SKM-1 (cell line): ENCODE data around the gene RER1.

Experiments used
- DNase-seq: peaks from one replicate; lab custom pipeline; 2025; ENCODE audit not compliant: unreplicated experiment; lab: John Stamatoyannopoulos, UW

The RER1 gene, protein sequence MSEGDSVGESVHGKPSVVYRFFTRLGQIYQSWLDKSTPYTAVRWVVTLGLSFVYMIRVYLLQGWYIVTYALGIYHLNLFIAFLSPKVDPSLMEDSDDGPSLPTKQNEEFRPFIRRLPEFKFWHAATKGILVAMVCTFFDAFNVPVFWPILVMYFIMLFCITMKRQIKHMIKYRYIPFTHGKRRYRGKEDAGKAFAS

GRCh38 chr1:2391041-2391930, at the start of gene RER1, which contains the start of gene MORN1:
RER1 (plus strand) TSS chr1:2391841; CDS start chr1:2395791, 3,950 bp downstream.
MORN1 (minus strand) TSS chr1:2391554; CDS start chr1:2391533, 21 bp downstream.
- DNase-seq = peak; percentile 96

DNA sequence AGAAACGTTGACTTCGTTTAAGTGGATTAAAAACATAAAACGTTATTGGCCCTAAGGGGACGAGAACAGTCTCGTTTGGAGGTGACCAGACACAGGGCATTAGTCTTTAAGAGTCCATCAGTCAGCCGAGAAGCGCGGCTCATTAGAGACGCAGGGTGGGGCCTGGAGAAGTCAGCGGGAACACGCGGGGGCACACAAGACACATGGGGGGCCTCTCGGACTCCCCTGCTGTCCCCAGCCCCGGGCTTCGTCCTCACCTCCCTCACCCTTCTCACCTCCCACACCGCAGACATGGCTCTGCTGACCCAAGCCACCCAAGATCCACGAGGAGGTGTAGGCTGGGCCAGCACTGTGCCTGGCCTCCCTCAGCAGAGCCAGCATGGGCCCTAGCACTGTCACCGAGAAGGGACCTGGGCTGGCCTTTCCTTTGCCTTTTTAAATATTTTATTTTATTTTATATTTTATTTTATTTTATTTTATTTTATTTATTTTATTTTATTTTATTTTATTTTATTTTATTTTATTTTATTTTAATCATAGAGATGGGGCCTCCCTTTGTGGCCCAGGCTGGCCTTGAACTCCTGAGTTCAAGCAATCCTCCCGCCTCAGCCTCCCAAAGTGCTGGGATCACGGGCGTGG, 49.1 kb upstream of the RER1 start:
- no peak for DNase-seq

- no peak for DNase-seq
Observed at GRCh38 chr1:2343023-2343935, 48.4 kb upstream of the RER1 start.

DNA sequence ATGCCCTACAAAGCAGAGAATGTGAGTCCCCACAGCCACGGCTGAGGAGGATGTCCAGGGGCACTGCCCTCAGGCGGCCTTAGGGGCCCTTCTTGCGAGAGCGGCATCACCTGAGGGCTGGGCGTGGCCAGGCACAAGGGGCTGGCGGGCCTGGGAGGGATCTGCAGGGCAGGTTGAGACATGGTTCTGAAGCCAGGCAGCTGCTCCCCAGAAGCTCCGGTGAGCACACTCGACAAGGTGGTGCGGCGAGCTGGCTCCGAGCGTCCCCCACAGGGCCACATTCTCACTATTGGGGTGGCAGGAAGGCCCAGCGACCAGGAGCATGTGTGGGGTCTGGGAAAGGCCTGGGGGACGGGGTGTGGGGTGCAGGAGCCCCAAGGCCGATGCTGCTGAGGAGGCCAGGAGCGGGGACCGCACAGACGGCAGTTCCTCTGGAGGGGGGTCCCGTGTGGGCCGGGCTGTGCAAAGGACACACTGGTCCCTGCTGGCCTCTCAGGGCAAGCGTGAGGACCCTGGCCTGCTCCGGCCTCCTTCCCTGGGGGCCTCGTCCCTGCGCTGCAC, 47.4 kb upstream of the RER1 start:
- DNase-seq = no peak

DNA sequence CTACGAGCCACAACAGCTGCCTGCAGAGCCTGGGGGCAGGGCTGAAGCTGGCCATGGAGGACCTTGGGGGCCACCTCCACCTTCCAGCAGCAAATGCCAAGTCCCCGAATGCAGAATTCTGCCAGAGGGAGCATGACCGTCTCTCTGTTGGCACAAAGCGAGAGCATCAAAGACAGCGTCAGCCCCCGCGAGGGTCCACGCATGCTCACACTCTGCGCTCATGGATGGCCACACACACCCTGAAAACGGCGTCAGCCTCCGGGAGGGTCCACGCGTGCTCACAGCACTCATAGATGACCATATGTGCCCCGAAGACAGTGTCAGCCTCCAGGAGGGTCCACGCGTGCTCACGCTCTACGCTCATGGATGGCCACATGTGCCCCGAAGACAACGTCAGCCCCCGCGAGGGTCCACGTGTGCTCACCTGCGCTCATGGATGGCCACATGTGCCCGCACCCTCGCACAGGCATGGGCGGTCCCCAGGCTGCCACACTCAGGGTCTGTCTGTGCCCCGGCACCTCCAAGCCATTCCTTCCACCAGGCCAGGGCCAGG, 46.8 kb upstream of the RER1 start:
- DNase-seq = no peak

GRCh38 chr1:2345297-2346075, 46.2 kb upstream of the RER1 start:
- DNase-seq = no peak

DNA sequence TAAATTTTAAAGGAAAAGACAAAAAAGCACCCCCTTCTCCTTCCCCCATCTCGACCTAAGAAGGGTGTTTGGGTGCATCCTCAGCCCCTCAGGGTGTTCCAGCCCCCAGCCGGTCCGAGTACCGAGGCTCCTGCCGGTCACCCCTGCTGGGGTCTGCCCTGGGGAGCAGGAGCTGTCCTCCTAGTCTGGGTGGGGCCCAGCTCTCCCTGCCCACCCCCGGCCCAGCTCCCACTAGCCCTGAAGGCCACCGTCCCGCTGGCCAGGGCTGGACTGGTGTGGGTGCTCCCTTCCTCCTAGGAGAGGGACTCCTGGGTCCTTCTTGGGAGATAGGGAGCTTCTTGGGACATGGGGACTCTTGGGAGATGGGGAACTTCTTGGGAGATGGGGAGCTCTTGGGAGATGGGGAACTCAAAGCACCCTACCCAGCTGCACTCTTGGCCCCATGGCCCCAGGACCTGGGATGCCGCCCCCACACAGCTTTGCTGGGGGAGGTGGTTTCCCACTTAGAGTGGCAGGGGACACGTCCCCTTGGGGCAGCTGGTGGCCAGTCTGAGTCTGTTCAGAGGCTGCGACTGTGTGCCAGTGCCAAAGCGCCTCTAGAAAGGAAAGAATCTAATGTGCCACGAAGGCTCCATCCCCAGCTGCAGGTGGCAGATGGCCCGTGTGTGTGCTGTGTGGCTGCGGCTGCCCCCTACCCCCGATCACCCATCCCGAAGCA, 44.8 kb upstream of the RER1 start:
- no peak for DNase-seq

GRCh38 chr1:2347409-2347785, 44.2 kb upstream of the RER1 start:
- no peak for DNase-seq

DNA sequence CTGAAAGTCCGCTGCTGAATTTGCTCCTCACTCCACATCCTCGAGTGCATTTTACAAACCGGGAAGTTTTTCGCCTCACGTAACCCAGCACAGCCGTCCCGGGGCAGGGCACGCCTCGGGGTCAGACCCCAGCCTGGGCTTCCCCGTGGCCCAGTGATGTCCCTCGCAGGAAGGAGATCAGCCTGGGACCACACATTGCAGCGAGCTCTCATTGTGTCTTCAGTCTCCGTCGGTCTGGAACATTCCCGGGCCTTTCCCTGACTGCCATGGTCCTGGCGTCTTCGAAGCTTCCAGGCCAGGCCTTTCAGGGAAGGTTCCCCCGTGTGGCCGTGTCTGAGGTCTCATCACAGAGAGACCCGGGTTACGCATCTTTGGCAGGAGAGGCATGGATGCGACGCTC, 43.7 kb upstream of the RER1 start:
- no peak for DNase-seq

- DNase-seq = no peak
Observed at GRCh38 chr1:2348346-2349325, 43.0 kb upstream of the RER1 start.

- no peak for DNase-seq
Observed at GRCh38 chr1:2349806-2350205, 41.8 kb upstream of the RER1 start.

- no peak for DNase-seq
Observed at GRCh38 chr1:2350501-2350900, 41.1 kb upstream of the RER1 start.

GRCh38 chr1:2350911-2351655, 40.6 kb upstream of the RER1 start:
- DNase-seq = no peak

DNA sequence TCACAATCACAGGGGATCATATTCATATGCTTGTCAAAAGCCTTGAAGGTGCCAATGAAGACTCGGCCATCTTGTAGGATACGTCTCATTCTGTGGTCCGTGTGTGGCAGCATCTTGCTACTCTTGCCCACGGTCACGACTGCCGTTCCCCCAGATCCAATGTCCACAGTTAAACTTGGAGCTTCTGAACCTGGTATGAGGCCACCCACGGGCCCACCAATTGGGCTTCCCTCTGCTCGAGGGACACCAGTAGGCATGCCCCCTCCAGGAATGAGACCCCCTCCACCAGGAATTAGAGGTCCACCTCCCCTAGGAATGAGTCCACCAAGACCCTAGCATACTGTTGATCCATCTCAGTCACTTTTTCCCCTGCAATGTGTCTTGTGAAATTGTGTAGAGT, 39.9 kb upstream of the RER1 start:
- no peak for DNase-seq

DNA sequence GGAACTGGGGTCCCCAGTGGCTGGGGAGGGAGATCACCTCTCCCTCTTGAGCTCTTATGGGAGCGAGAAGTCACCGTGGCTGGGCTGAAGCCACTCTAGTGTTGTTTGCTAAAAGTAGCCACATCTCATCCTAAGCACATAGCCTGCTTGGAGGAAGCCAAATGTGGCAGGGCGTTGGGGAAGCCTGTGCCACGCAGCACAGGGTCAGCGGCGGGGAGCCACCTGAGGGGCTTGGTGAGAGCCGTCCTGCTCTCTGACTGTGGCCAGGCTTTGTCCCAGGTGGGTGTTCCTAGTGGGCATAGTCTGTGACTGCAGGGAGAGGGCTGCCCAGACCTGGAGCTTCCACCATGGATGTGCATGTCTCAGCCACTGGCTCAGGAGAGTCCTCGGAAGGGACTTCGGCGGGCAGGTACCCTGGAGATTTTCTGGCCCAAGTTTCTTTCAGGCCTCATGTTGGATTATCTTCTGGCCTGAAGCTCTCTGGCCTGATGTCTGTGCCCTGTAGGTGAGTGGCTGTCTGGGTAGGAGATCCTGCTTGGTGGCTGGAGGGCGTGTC, 39.2 kb upstream of the RER1 start:
- DNase-seq = no peak

DNA sequence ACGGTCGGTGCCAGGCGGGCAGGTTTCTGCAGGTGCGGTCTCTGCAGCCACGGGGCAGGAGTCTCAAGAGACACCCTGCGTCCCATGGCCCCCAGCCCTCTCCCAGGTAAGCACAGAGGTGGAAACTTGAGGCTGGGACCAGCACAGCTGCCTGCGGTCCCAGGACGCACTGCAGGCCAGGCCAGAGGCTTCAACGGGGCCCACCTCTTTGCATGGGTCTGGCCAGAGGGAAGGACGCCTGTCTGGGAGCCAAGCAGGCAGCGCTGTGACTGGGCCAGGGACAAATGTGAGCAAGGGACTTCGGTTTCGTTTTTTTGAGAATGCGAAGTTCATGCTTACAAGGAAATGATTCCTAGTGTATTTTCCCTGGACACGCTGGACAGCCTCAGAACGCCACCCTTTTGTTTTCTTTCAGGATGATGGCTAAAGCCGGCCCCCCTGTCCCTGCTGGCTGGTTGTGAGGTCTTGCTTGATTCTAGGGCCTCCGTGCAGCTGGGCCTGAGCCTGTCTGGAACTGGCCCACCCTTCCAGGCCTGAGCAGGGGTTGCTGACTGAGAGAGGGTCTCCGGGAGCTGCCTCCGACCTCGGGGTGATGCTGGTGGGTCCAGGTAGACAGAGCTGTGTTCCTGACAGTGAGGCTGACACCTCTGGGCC, 38.6 kb upstream of the RER1 start:
- no peak for DNase-seq
